ENCODE data around the gene YPEL4. TPM values are rescaled to one million over a fixed set of nuclear protein-coding genes. Genes with fewer than 3 reads are reported as not detected.
A peak's percentile ranks its signal among the peaks of the same experiment; 100 is the strongest.
"Not testable (repeated sequence)": the region's sequence is repeated elsewhere in the genome, so short reads cannot be mapped to it uniquely, and the experiment has no call there.

YPEL4 gene, protein sequence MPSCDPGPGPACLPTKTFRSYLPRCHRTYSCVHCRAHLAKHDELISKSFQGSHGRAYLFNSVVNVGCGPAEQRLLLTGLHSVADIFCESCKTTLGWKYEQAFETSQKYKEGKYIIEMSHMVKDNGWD
- 0.04 TPM in 1 of 2 replicates, not detected in the other for total RNA-seq (2014; rRNA removed; shearing (Covaris generic))

DNA sequence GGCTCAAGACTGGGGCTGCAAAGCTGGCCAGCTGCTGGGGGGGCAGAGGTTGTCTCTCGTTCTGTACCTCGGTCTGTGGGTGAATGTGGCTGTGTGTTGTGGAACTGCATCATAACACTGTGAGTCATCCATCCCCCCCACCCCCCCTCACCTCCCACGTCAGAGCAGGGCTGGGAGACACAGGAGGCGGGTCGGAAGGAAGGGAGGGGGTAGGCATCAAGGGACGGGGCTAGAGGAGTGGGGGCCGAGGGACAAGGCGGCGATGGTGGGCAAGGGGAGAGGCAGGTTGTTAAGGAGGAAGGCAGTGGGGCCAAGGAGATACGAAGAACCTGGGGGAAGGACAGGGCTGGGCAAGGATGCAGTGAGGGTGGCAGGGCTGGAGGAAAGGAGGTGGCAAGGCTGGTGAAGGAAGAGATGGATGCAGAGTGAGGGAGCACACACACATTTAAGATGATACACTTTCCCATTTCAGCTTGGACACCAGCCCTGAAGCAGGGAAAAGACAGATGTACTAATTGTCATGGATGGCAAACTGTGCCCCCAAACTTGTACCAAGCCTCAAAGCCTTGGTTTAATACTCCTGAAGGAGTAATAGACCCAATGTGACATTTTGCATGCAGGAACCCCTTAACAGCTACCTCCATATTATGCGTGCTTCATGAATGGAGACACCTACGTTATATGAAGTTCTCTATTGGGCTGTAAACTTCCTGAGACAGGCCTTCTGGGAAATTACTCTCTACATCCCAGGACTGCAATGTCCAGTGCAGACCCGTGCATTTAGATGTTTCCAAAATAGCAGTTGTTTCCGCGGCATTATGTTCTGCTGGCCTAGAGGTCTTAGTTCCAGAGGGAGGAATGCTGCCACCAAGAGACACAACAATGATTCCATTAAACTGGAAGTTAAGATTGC, at the start of gene YPEL4:
Gene YPEL4 (minus strand): TSS at position 87 of the 913 bp plus-strand sequence. CDS start 2,805 bp downstream, outside the sequence.
- no peak within 1 kb of the TSS; the same call in 1 of the 2 replicates for H3K27ac ChIP-seq
- H3K9me3 ChIP-seq (replicated peaks) = no peaks in the 10 kb centered on the region
- H3K4me3 ChIP-seq = no peak within 1 kb of the TSS
- H3K4me1 ChIP-seq = peaks cover 35% of the 10 kb centered on the region
- DNase-seq = peak; percentile 60 to 77
- no peaks in the 10 kb centered on the region for H3K36me3 ChIP-seq
- H3K27me3 ChIP-seq = no peaks in the 10 kb centered on the region

DNA sequence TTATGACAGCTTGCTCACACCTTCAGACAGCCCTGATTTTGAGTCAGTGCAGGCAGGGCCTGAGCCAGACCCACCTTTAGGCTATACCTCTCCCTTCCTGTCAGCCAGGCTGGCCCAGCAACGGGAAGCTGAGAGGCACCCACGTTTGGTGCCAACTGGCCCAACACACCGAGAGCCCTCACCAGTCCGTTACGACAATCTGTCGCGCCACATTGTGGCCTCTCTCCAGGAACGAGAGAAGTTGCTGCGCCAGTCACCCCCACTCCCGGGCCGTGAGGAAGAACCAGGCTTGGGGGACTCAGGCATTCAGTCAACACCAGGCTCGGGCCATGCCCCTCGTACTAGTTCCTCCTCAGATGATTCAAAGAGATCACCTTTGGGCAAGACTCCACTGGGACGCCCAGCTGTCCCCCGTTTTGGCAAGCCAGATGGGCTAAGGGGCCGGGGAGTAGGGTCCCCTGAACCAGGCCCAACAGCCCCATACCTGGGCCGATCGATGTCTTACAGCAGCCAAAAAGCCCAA, 49.2 kb upstream of the YPEL4 start:
- H3K36me3 ChIP-seq = peaks cover 76% of the 10 kb centered on the region
- no peaks in the 10 kb centered on the region for H3K27me3 ChIP-seq
- H3K9me3 ChIP-seq (replicated peaks) = no peaks in the 10 kb centered on the region
- H3K27ac ChIP-seq = no peak overlapping the region
- H3K4me1 ChIP-seq = no peaks in the 10 kb centered on the region
- DNase-seq = no peak
- no peak overlapping the region for H3K4me3 ChIP-seq

DNA sequence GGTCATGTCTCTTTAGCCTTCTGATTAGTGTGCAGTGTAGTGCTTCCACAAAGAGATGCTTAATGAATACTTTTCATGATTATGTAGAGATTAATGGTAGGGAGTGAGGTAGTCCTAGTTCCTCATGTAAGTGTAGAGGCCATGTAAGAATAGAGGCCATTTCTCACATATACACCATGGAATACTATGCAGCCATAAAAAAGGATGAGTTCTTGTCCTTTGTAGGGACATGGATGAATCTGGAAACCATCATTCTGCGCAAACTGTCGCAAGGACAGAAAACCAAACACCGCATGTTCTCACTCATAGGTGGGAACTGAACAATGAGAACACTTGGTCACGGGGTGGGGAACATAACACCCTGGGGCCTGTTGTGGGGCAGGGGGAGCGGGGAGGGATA, 40.8 kb upstream of the YPEL4 start:
- not testable (repeated sequence) for H3K27me3 ChIP-seq; H3K4me1 ChIP-seq; DNase-seq; H3K9me3 ChIP-seq (replicated peaks); H3K27ac ChIP-seq; H3K4me3 ChIP-seq
- H3K36me3 ChIP-seq = peaks cover 79% of the 10 kb centered on the region

DNA sequence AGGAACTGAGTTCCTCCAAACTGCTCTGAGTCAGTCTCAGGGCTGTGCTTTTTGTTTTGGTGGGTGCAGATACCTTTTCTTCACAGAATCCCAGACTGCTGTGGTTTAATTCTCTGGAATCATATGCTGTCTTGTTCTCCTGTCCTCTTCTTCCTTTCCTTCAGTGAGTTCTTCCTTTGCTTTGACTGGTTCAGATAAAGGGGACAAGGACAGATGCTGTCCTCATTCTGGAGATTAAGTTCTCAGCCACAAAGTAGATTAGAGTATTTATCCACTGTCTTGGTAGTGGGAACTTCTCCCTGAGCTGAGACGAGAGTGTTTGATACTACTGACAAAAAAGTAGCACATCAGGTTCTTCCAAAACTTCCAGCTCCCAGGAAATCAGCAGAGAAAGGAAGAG, 31.5 kb upstream of the YPEL4 start:
- Histone ChIP-seq H3K9me3 (replicated peaks) (no peaks in the 10 kb centered on the region), H3K4me3 (no peak overlapping the region), H3K27ac (no peak overlapping the region), H3K27me3 (no peaks in the 10 kb centered on the region), H3K4me1 (no peaks in the 10 kb centered on the region), H3K36me3 (peaks cover 50% of the 10 kb centered on the region)
- DNase-seq = no peak

DNA sequence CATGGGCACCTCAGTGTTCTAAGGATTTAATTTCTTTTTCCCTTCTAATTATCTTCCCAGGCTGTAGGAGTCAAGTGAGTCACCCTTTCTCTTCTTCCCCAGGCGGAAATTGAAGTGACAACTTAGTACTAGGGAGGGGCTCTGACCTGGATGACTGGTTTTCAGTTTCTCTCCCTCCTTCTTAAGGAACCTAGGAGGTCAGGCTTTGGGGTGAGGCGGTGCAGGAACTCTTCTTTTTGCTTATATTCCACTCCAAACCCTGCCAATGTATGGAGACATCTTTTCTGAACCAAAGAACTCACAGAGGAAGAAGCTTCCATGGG, 30.8 kb upstream of the YPEL4 start:
- no peak overlapping the region for H3K27ac ChIP-seq
- no peaks in the 10 kb centered on the region for H3K4me1 ChIP-seq
- H3K36me3 ChIP-seq = peaks cover 55% of the 10 kb centered on the region
- no peak overlapping the region for H3K4me3 ChIP-seq
- no peak for DNase-seq
- H3K9me3 ChIP-seq (replicated peaks) = no peaks in the 10 kb centered on the region
- H3K27me3 ChIP-seq = no peaks in the 10 kb centered on the region

DNA sequence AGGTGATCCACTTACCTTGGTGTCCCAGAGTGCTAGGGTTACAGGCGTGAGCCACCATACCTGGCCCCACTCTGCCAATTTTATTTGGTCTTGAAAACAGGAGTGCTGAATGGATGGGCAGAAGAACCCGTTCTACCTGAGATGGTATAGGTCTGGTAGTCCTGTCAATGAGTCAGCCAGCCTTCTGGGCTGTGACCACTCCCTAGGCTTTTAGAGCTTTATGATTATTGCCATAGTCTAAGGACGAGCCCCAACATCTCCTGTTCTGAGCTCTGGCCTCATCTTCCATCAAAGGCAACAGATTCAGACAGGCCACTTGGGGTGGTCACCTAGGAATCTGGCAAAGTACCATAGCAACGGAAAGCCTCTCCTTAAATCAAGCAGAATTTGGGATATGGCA, 29.7 kb upstream of the YPEL4 start:
- H3K4me3 ChIP-seq = no peak overlapping the region
- H3K36me3 ChIP-seq = peaks cover 51% of the 10 kb centered on the region
- DNase-seq = no peak
- no peak overlapping the region for H3K27ac ChIP-seq
- no peaks in the 10 kb centered on the region for H3K9me3 ChIP-seq (replicated peaks)
- H3K27me3 ChIP-seq = no peaks in the 10 kb centered on the region
- H3K4me1 ChIP-seq = no peaks in the 10 kb centered on the region

DNA sequence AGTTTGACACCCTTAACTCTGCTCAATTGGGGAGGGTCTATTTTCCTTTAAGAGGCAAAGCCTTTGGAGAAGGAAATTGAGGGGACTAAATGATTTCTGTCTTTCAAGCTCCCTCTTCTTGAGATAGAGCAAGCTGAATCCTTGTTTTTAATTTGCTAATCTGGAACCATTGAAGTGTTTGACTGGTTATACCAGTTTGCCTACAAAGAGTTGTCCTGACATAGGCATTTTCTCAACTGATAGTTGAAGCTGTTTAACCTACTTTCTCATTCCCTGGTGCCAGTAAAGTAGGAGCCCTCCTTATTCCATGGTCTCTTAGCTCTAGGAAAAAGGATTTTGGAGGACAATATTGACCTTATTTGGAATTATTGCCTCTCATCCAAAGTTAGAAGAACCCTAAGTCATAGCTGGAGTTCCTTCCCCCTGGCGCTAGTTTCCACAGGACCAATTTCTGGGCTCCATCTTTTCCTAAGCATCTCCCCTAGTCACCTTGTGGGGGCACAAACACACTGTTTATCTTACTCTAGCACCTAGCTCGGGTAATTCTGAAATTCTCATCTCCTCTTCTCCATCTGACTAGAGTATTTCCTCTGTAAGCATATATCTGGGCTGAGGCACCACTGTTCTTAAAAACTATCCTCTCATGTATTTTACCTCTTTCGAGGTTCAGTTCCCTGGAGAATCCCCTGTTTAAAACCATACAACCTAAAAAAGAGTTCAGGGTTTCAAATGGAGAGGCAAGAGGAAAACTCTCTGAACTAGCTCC, 25.6 kb upstream of the YPEL4 start:
- Histone ChIP-seq H3K27ac (no peak overlapping the region), H3K27me3 (no peaks in the 10 kb centered on the region), H3K36me3 (peaks cover 47% of the 10 kb centered on the region), H3K4me3 (no peak overlapping the region), H3K4me1 (no peaks in the 10 kb centered on the region), H3K9me3 (replicated peaks) (no peaks in the 10 kb centered on the region)
- no peak for DNase-seq

DNA sequence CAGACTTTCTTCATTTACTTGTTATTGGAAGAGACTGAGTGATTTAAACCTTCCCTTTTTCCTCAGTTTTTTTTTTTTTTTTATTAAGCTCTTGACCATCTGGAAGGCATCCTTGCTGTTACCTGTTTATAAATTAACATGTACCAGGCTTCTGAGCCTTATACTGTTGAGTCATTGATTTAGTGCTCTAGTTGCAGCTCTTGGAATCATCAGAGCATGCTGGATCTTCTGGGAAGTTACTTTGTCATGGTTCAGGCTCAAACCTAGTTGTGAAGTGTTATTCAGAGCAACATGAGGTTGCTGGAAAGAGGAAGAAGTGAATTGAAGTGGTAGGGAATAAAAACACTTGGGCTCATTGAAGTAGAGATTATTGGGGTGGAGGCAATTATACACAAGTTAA, 24.5 kb upstream of the YPEL4 start:
- Histone ChIP-seq H3K27me3 (no peaks in the 10 kb centered on the region), H3K27ac (no peak overlapping the region), H3K4me1 (peaks cover 2% of the 10 kb centered on the region; the same call in 1 of the 2 replicates), H3K4me3 (no peak overlapping the region), H3K9me3 (replicated peaks) (no peaks in the 10 kb centered on the region), H3K36me3 (peaks cover 44% of the 10 kb centered on the region)
- DNase-seq = no peak

DNA sequence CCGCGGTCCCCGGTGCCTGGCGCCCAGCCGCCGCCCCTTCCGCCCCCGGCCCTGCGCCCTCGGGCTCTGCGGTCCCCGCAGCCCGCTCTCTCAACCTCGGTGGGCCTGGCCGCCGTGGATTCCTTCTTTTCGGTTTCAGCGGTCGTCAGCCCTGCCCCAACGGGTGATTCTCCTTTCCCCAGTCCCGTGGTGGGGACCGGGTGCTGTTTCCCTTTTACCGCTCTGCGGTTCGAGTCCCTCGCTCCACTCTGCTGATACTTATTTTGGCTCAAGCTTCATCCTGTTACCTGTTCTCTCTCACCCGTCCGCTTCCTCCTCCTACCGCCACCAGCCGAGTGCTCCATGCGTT, 18.7 kb upstream of the YPEL4 start:
- H3K9me3 ChIP-seq (replicated peaks) = no peaks in the 10 kb centered on the region

DNA sequence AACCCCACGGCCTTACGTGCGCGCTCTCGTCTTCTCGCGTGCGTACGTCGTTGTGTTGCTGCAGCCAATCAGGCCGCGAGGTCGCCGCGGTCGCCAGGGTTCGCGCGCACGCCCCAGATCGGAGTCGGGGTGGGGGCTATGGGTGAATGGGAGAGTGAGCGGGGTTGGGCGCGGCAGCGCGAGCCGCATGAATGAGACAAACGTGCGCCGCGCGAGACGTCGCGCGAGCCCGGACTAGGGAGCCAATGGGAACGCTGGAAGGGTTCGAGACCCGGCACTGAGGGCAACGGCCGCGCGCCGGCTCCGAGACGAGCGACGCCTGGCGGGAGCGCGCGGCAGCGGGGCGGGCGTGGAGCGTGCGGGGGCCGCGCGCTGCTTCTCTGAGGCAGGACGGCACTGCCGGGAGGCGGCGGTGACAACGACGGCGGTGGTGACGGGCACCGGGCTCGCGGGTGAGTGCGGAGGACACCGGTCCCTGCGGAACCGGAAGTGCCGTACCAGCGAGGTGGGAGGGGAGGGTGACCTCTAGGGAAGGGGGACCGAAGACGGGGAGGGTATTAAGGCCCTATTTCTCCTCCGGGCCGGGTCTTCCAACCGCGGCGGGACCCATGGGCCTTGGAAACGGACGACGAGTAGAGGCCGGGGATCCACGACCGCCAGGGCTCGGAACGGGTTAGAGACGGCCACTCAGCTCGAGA, 18.2 kb upstream of the YPEL4 start, which contains the start of gene ZDHHC5:
Gene ZDHHC5 (plus strand): TSS at position 379 of the 698 bp plus-strand sequence. CDS start 4,977 bp downstream, outside the sequence.
- Histone ChIP-seq H3K4me1 (peaks cover 5% of the 10 kb centered on the region; the same call in 1 of the 2 replicates), H3K9me3 (replicated peaks) (no peaks in the 10 kb centered on the region), H3K27ac (peak within 1 kb of the TSS; percentile 99), H3K4me3 (peak within 1 kb of the TSS; percentile 80), H3K36me3 (peaks cover 9% of the 10 kb centered on the region), H3K27me3 (no peaks in the 10 kb centered on the region)
- peak; percentile 98 to 99 for DNase-seq

More for the DNA sequence above, 18.7 kb upstream of the YPEL4 start:
- Histone ChIP-seq H3K4me1 (peaks cover 5% of the 10 kb centered on the region; the same call in 1 of the 2 replicates), H3K4me3 (peak overlapping the region; percentile 80), H3K36me3 (peaks cover 14% of the 10 kb centered on the region), H3K27ac (peak overlapping the region; percentile 99), H3K27me3 (no peaks in the 10 kb centered on the region)
- DNase-seq = no peak

DNA sequence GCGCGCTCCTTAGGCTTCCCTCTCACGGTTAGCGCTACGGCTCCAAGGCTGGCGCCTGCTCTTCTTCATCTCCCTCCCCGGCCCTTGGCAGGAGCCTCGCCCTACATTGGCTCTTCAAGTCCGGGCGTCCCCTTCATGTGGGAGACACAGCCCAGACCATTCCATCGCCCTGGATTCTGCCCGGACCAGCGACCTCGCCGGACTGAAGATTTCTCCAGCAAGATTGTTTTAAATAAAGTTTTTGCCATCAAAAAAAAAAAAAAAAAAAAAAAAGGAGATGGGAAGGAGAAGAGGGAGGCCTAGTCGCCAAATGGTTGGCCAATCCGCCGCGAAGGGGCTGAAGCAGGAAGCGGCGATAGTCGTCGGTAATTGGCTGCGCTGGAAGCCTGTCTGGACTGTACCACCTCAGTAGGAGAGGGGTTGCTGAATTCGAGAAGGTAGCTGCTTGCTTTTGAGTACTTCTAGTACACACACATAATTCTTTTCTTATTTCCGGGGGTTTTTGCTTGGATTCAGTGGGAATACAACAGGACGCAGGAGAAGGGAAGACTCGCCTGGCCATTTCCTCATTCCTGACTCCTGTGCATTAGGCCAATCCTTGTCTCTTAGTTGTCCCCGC, 17.5 kb upstream of the YPEL4 start:
- Histone ChIP-seq H3K27ac (peak overlapping the region; percentile 99), H3K27me3 (no peaks in the 10 kb centered on the region)

DNA sequence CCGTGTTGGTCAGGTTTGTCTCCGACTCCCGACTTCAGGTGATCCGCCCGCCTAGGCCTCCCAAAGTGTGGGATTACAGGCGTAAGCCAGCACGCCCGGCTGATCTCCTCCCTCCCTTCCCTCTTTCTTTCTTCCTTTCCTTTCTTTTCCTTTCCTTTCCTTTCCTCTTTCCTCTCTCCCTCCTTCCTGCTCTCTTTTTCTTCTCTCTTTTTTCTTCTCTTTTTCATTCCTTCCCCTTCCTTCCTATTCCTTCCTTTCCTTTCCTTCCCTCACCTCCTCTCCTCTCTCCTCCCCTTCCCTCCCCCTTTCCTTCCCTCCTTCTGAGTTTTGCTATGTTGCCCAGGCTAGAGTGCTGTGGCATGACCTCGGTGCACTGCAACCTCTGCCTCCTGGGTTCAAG, 14.3 kb upstream of the YPEL4 start:
- Histone ChIP-seq H3K4me3 (no peak overlapping the region), H3K9me3 (replicated peaks) (no peaks in the 10 kb centered on the region), H3K36me3 (peaks cover 24% of the 10 kb centered on the region), H3K27ac (no peak overlapping the region), H3K27me3 (no peaks in the 10 kb centered on the region), H3K4me1 (peaks cover under 1% of the 10 kb centered on the region; the same call in 1 of the 2 replicates)
- no peak for DNase-seq

More for the DNA sequence above, 17.5 kb upstream of the YPEL4 start:
- Histone ChIP-seq H3K9me3 (replicated peaks) (no peaks in the 10 kb centered on the region), H3K4me3 (peak overlapping the region; percentile 80), H3K36me3 (peaks cover 9% of the 10 kb centered on the region), H3K4me1 (peaks cover 5% of the 10 kb centered on the region; the same call in 1 of the 2 replicates)
- peak; percentile 99 for DNase-seq

DNA sequence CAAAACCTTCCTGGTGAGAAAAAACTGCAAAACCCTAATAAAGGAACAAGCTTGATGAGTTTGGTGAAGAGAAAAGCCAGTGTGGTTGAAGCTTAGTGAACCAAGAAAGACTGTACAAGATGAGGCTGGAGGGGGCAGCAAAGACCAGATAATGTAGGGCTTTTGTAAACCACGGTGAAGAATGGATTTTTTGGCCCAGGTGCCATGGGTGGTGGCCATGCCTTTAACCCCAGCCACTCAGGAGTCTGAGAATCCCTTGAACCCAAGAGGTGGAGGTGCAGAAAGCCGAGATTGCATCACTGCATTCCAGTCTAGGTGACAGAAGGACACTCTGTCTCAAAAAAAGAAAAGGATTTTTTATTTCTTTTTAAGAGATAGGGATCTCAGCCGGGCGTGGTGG, 13.2 kb upstream of the YPEL4 start:
- DNase-seq = peak in 1 of 2 experiments; percentile 38
- Histone ChIP-seq H3K27me3 (no peaks in the 10 kb centered on the region), H3K4me1 (no peaks in the 10 kb centered on the region), H3K4me3 (no peak overlapping the region), H3K27ac (no peak overlapping the region), H3K9me3 (replicated peaks) (no peaks in the 10 kb centered on the region), H3K36me3 (peaks cover 24% of the 10 kb centered on the region)

DNA sequence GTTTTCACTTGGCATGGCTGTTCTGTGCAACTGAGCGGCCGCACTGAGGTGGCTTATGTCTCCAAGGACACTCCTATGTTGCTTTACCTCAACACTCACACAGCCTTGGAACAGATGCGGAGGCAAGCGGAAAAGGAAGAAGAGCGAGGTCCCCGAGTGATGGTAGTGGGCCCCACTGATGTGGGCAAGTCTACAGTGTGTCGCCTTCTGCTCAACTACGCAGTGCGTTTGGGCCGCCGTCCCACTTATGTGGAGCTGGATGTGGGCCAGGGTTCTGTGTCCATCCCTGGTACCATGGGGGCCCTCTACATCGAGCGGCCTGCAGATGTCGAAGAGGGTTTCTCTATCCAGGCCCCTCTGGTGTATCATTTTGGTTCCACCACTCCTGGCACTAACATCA, 10.0 kb upstream of the YPEL4 start:
- H3K27me3 ChIP-seq = no peaks in the 10 kb centered on the region
- no peaks in the 10 kb centered on the region for H3K4me1 ChIP-seq
- no peak for DNase-seq
- H3K27ac ChIP-seq = no peak overlapping the region
- peaks cover 24% of the 10 kb centered on the region for H3K36me3 ChIP-seq
- no peaks in the 10 kb centered on the region for H3K9me3 ChIP-seq (replicated peaks)
- H3K4me3 ChIP-seq = no peak overlapping the region
